Neural cell (in vitro differentiated cells): ENCODE data around the gene MRPL37. TPM values are rescaled to one million over a fixed set of nuclear protein-coding genes. Genes with fewer than 3 reads are reported as not detected.

Experiments
- H2AFZ ChIP-seq: fragments of 200-600, 300-800 bp; sonication (generic), shearing (Covaris generic); 2 replicates; pipeline ENCODE4 v1.6.0; 2014; ENCODE audit warnings: low read depth, mild to moderate bottlenecking, antibody characterized with exemption, low read length, moderate library complexity
- H3F3A ChIP-seq: fragments of 200-600 bp; shearing (Covaris generic); 2 replicates; pipeline ENCODE4 v1.6.1; 2016; ENCODE audit warnings: mild to moderate bottlenecking, moderate library complexity, mixed read lengths, antibody characterized with exemption, low read length; ENCODE audit not compliant: insufficient read depth, poor library complexity, severe bottlenecking
- H3K27ac ChIP-seq: fragments of 200-600, 300-800 bp; sonication (generic), shearing (Covaris generic); 2 replicates; pipeline ENCODE4 v1.5.1; 2014; ENCODE audit warnings: mild to moderate bottlenecking, low read length, moderate library complexity
- H3K27me3 ChIP-seq: fragments of 300-800, 200-600 bp; sonication (generic), shearing (Covaris generic); 2 replicates; pipeline ENCODE4 v1.6.0; 2014; ENCODE audit warnings: mild to moderate bottlenecking, low read depth, low read length, moderate library complexity; ENCODE audit not compliant: insufficient read depth
- H3K36me3 ChIP-seq: fragments of 300-800, 200-600 bp; sonication (generic), shearing (Covaris generic); 2 replicates; pipeline ENCODE4 v1.5.1; 2014; ENCODE audit warnings: mild to moderate bottlenecking, antibody characterized with exemption, low read length, moderate library complexity; ENCODE audit not compliant: insufficient read depth
- H3K4me2 ChIP-seq: fragments of 300-800, 200-600 bp; sonication (generic), shearing (Covaris generic); 2 replicates; pipeline ENCODE4 v1.6.0; 2014; ENCODE audit warnings: mild to moderate bottlenecking, low read length
- H3K4me3 ChIP-seq: fragments of 300-800, 200-600 bp; sonication (generic), shearing (Covaris generic); 2 replicates; pipeline ENCODE4 v1.5.1; 2014; ENCODE audit warnings: mild to moderate bottlenecking, low read length, moderate library complexity
- H3K79me2 ChIP-seq: fragments of 200-600 bp; shearing (Covaris generic); replicated peaks from 2 replicates; pipeline ENCODE4 v1.6.0; 2014; ENCODE audit warnings: mild to moderate bottlenecking, low read length, moderate library complexity; ENCODE audit not compliant: insufficient read depth
- H3K9ac ChIP-seq: fragments of 300-800, 200-600 bp; sonication (generic), shearing (Covaris generic); 2 replicates; pipeline ENCODE4 v1.6.1; 2016; ENCODE audit warnings: mild to moderate bottlenecking, low read length, mixed read lengths
- H3K9me2 ChIP-seq: fragments of 200-600 bp; shearing (Covaris generic); 2 replicates; pipeline ENCODE4 v1.6.1; 2016; ENCODE audit warnings: mild to moderate bottlenecking, low read length, mixed read lengths; ENCODE audit not compliant: insufficient read depth
- H3K9me3 ChIP-seq: fragments of 200-600, 300-800 bp; sonication (generic), shearing (Covaris generic); 2 replicates; pipeline ENCODE4 v1.6.1; 2016; ENCODE audit warnings: mild to moderate bottlenecking, mixed run types, low read length, moderate library complexity, mixed read lengths
- H4K20me1 ChIP-seq: fragments of 200-600 bp; shearing (Covaris generic); 2 replicates; pipeline ENCODE4 v1.6.1; 2016; ENCODE audit warnings: mild to moderate bottlenecking, mixed run types; ENCODE audit not compliant: insufficient read depth
- CTCF ChIP-seq: fragments of 450-650 bp; IDR thresholded peaks from 2 replicates; pipeline ENCODE4 v1.5.1; 2014; ENCODE audit warnings: antibody characterized with exemption, mild to moderate bottlenecking, moderate library complexity; ENCODE audit not compliant: poor library complexity, severe bottlenecking
- EP300 ChIP-seq: fragments of 450-650 bp; conservative IDR thresholded peaks from 2 replicates; pipeline ENCODE4 v1.6.1; 2014; ENCODE audit warnings: antibody characterized with exemption, mild to moderate bottlenecking, moderate library complexity; ENCODE audit not compliant: poor library complexity, severe bottlenecking
- EZH2 ChIP-seq: fragments of 200-600, 300-800 bp; shearing (Covaris generic), sonication (generic); IDR thresholded peaks from 2 replicates; pipeline ENCODE4 v1.6.1; 2014; ENCODE audit warnings: antibody characterized with exemption, low read length, borderline replicate concordance, mild to moderate bottlenecking; ENCODE audit not compliant: insufficient read depth, poor library complexity, severe bottlenecking
- MXI1 ChIP-seq: fragments of 450-650 bp; conservative IDR thresholded peaks from 2 replicates; pipeline ENCODE4 v1.6.1; 2014; ENCODE audit warnings: antibody characterized with exemption, mild to moderate bottlenecking; ENCODE audit not compliant: poor library complexity, severe bottlenecking
- POLR2AphosphoS5 ChIP-seq: IDR thresholded peaks from 2 replicates; pipeline ENCODE4 v1.6.1; 2012
- RAD21 ChIP-seq: fragments of 450-650 bp; conservative IDR thresholded peaks from 2 replicates; pipeline ENCODE4 v1.6.1; 2014; ENCODE audit warnings: antibody characterized with exemption, mild to moderate bottlenecking, moderate library complexity
- REST ChIP-seq: IDR thresholded peaks from 2 replicates; pipeline ENCODE4 v1.6.1; 2012; ENCODE audit warnings: borderline replicate concordance
- SMC3 ChIP-seq: fragments of 450-650 bp; conservative IDR thresholded peaks from 2 replicates; pipeline ENCODE4 v1.6.1; 2014; ENCODE audit warnings: antibody characterized with exemption, mild to moderate bottlenecking, moderate library complexity; ENCODE audit not compliant: poor library complexity
- TAF1 ChIP-seq: IDR thresholded peaks from 2 replicates; pipeline ENCODE4 v1.6.1; 2012; ENCODE audit warnings: low read depth
- polyA plus RNA-seq: library from polyadenylated mRNA; depleted of rRNA; stranded (reverse); fragments of >200 nt; gene quantifications from 2 replicates; pipeline ENCODE4 v1.2.3, GENCODE V29; 2014

The MRPL37 gene
- polyA plus RNA-seq, 1 donor from 2014 or later, result 24.3 TPM

GRCh38 chr1:54157401-54157800, 42.6 kb upstream of the MRPL37 start:
- Histone ChIP-seq H3K79me2 (no peaks in the 10 kb centered on the region), H3K4me2 (no peak overlapping the region), H3K9me2 (no peaks in the 10 kb centered on the region), H3K9me3 (no peaks in the 10 kb centered on the region), H3F3A (no peaks in the 10 kb centered on the region), H3K36me3 (no peaks in the 10 kb centered on the region), H3K27me3 (no peaks in the 10 kb centered on the region), H2AFZ (no peak overlapping the region), H3K4me3 (no peak overlapping the region), H4K20me1 (no peaks in the 10 kb centered on the region), H3K9ac (no peak overlapping the region), H3K27ac (no peak overlapping the region)
- TF ChIP-seq EZH2, result no peak
- no peak for TF ChIP-seq EP300
- TF ChIP-seq CTCF, result no peak
- TF ChIP-seq MXI1, result no peak
- no peak for TF ChIP-seq POLR2AphosphoS5
- TF ChIP-seq SMC3, result no peak
- TF ChIP-seq RAD21, result no peak
- no peak for TF ChIP-seq REST
- TF ChIP-seq TAF1, result no peak

GRCh38 chr1:54158071-54158470, 41.9 kb upstream of the MRPL37 start:
- H3K4me2 ChIP-seq, result no peak overlapping the region
- no peaks in the 10 kb centered on the region for H3K27me3 ChIP-seq
- no peaks in the 10 kb centered on the region for H3K9me2 ChIP-seq
- H3F3A ChIP-seq, result no peaks in the 10 kb centered on the region
- H3K79me2 ChIP-seq, result no peaks in the 10 kb centered on the region
- no peak overlapping the region for H2AFZ ChIP-seq
- H3K27ac ChIP-seq, result no peak overlapping the region
- no peaks in the 10 kb centered on the region for H4K20me1 ChIP-seq
- H3K36me3 ChIP-seq, result no peaks in the 10 kb centered on the region
- no peak overlapping the region for H3K4me3 ChIP-seq
- no peak overlapping the region for H3K9ac ChIP-seq
- TF ChIP-seq SMC3 (no peak), POLR2AphosphoS5 (no peak), TAF1 (no peak), REST (no peak), CTCF (no peak), RAD21 (no peak), MXI1 (no peak), EZH2 (no peak), EP300 (no peak)
- no peaks in the 10 kb centered on the region for H3K9me3 ChIP-seq
